HepG2 (cell line): ENCODE data around the gene NGDN. TPM values are rescaled to one million over a fixed set of nuclear protein-coding genes. Genes with fewer than 3 reads are reported as not detected.
A peak's percentile ranks its signal among the peaks of the same experiment; 100 is the strongest.

Experiments used
- BRCA1 ChIP-seq: sonication (generic); formaldehyde crosslinking; IDR thresholded peaks from 2 replicates; pipeline ENCODE4 v1.4.0; 2020; ENCODE audit warnings: missing genetic modification reagents
- CBFB ChIP-seq: sonication (generic); formaldehyde crosslinking; IDR thresholded peaks from 2 replicates; pipeline ENCODE4 v1.4.0; 2020; ENCODE audit warnings: missing genetic modification reagents
- CREM ChIP-seq, 2 experiments: sonication (generic) in 1 of 2; formaldehyde crosslinking in 1 of 2; IDR thresholded peaks; 2 replicates each; pipeline versions ENCODE4 v1.4.0 to v1.6.1; 2016 to 2020; ENCODE audit warnings: antibody characterized with exemption in 1 of 2, mild to moderate bottlenecking in 1 of 2, missing genetic modification reagents in 1 of 2
- EED ChIP-seq: sonication (generic); formaldehyde crosslinking; IDR thresholded peaks from 2 replicates; pipeline ENCODE4 v1.5.0; 2020; ENCODE audit warnings: mild to moderate bottlenecking, missing genetic modification reagents
- ELF4 ChIP-seq: sonication (generic); formaldehyde crosslinking; IDR thresholded peaks from 2 replicates; pipeline ENCODE4 v1.5.0; 2020; ENCODE audit warnings: missing genetic modification reagents, mild to moderate bottlenecking, moderate library complexity, borderline replicate concordance
- FOXP1 ChIP-seq, 2 experiments: fragments of 450-650 bp in 1 of 2; IDR thresholded peaks; 2 replicates each; pipeline ENCODE4 v1.6.1; 2017 to 2018; ENCODE audit warnings: antibody characterized with exemption in 1 of 2
- KDM5A ChIP-seq: fragments of 200-600 bp; sonication (generic); IDR thresholded peaks from 2 replicates; pipeline ENCODE4 v1.7.0; 2018; ENCODE audit warnings: antibody characterized with exemption, mild to moderate bottlenecking, low read length, borderline replicate concordance
- KLF13 ChIP-seq: sonication (generic); formaldehyde crosslinking; IDR thresholded peaks from 2 replicates; pipeline ENCODE4 v1.4.0; 2020; ENCODE audit warnings: mild to moderate bottlenecking, missing genetic modification reagents
- MED1 ChIP-seq: sonication (generic); formaldehyde crosslinking; IDR thresholded peaks from 2 replicates; pipeline ENCODE4 v1.4.0; 2020; ENCODE audit warnings: missing genetic modification reagents
- NCOA5 ChIP-seq: sonication (generic); formaldehyde crosslinking; IDR thresholded peaks from 2 replicates; pipeline ENCODE4 v1.4.0; 2020; ENCODE audit warnings: missing genetic modification reagents
- NFE2L1 ChIP-seq: sonication (generic); formaldehyde crosslinking; IDR thresholded peaks from 2 replicates; pipeline ENCODE4 v1.4.0; 2020; ENCODE audit warnings: missing genetic modification reagents, mild to moderate bottlenecking, borderline replicate concordance
- POLR2AphosphoS2 ChIP-seq: IDR thresholded peaks from 2 replicates; pipeline ENCODE4 v1.6.1; 2011; ENCODE audit warnings: low read depth, low read length, improper control_type of control experiment
- SP2 ChIP-seq: sonication (generic); formaldehyde crosslinking; IDR thresholded peaks from 2 replicates; pipeline ENCODE4 v1.5.1; 2020; ENCODE audit warnings: mild to moderate bottlenecking, missing genetic modification reagents
- ZNF136 ChIP-seq: sonication (generic); formaldehyde crosslinking; IDR thresholded peaks from 2 replicates; pipeline ENCODE4 v1.8.1; 2022; ENCODE audit warnings: low read depth, mild to moderate bottlenecking, moderate library complexity, missing genetic modification reagents
- ZNF225 ChIP-seq: sonication (generic); formaldehyde crosslinking; IDR thresholded peaks from 2 replicates; pipeline ENCODE4 v1.4.0; 2020; ENCODE audit warnings: mild to moderate bottlenecking, missing genetic modification reagents
- ZNF510 ChIP-seq: sonication (generic); formaldehyde crosslinking; IDR thresholded peaks from 2 replicates; pipeline ENCODE4 v1.4.0; 2020; ENCODE audit warnings: low read depth, mild to moderate bottlenecking, missing genetic modification reagents
- ZNF678 ChIP-seq: sonication (generic); formaldehyde crosslinking; IDR thresholded peaks from 2 replicates; pipeline ENCODE4 v1.4.0; 2020; ENCODE audit warnings: mild to moderate bottlenecking, missing genetic modification reagents
- ZNF747 ChIP-seq: sonication (generic); formaldehyde crosslinking; IDR thresholded peaks from 2 replicates; pipeline ENCODE4 v1.8.1; 2023; ENCODE audit warnings: missing genetic modification reagents, mild to moderate bottlenecking, borderline replicate concordance
- ZNF782 ChIP-seq: sonication (generic); formaldehyde crosslinking; IDR thresholded peaks from 2 replicates; pipeline ENCODE4 v1.4.0; 2020; ENCODE audit warnings: missing genetic modification reagents, mild to moderate bottlenecking, borderline replicate concordance
- ZNF816 ChIP-seq: sonication (generic); formaldehyde crosslinking; IDR thresholded peaks from 2 replicates; pipeline ENCODE4 v1.8.0; 2022; ENCODE audit warnings: missing genetic modification reagents, mild to moderate bottlenecking, borderline replicate concordance
- polyA plus RNA-seq, 8 experiments: library from polyadenylated mRNA; depleted of rRNA in 3 of 8; stranded (reverse) in 7 of 8; unstranded in 1 of 8; fragments of >200 nt; fragmentation: Illumina TruSeq in 4 of 8; extraction: Trizol in 4 of 8; gene quantifications; 2 replicates each; pipeline versions ENCODE4 v1.2.1 to v1.2.3, GENCODE V29; 2011 to 2016; ENCODE audit warnings: low read depth in 4 of 8, missing spikeins in 1 of 8, mixed read lengths in 1 of 8; ENCODE audit not compliant: insufficient read depth in 1 of 8
- total RNA-seq, 5 experiments: library from RNA; depleted of rRNA; stranded (reverse); fragments of >200 nt; fragmentation: Illumina TruSeq; extraction: Trizol; gene quantifications; 2 replicates each; pipeline ENCODE4 v1.2.3, GENCODE V29; 2016; ENCODE audit warnings: low read depth in 1 of 5
- TF ChIP-seq, protein P1 (sequence below): sonication (generic); formaldehyde crosslinking; IDR thresholded peaks from 2 replicates; pipeline ENCODE4 v1.9.0; 2022; ENCODE audit warnings: missing genetic modification reagents, mild to moderate bottlenecking, borderline replicate concordance
- TF ChIP-seq, protein P2 (sequence below): IDR thresholded peaks from 2 replicates; pipeline ENCODE4 v1.6.1; 2016
- TF ChIP-seq, protein P3 (sequence below): sonication (generic); formaldehyde crosslinking; IDR thresholded peaks from 2 replicates; pipeline ENCODE4 v1.8.0; 2022; ENCODE audit warnings: missing genetic modification reagents, mild to moderate bottlenecking, inconsistent platforms, borderline replicate concordance

The NGDN gene
- total and polyA plus RNA-seq, 2 of the 13 experiments (the other 11 are each of a cell fraction or from before 2014, with no cell fraction given), result 154 to 216 TPM

DNA sequence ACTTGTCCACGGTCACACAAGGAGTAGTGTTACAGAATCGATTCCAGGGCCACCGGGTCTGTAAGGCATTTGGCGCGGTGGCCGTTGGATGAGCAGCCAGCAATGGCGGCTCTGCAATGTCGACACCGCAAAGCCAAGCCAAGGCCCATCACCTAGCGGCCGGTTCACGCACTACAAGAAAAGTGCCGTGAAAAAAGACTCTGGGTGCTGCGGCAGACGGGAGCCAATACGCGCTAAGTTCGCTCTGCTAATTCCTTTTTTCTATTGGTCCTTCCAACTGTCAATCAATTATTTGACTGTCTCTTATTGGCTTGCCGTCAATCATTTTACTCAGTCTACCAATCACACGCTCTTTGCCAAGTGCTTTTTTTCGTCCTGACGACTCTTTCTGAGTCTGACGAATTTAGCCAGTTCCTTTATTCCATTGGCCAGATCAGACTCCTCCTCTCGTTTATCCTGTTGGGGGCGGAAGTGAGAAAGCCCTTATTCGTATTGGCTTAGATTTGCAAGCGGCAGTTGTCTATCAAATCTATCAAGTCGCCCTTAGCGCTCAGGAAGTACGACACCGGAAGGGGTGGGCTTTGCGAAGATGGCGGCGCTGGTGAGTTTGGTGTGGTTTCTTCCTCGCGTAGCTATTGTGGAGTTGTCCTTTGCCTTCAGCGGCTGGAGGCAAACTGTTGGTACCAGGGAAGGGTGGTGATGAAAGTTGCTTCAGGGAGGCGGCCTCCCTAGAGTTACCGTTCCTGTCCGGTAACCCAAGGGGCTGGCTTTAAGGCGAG, at the start of gene NGDN (continued):
- TF ChIP-seq, protein P1, sequence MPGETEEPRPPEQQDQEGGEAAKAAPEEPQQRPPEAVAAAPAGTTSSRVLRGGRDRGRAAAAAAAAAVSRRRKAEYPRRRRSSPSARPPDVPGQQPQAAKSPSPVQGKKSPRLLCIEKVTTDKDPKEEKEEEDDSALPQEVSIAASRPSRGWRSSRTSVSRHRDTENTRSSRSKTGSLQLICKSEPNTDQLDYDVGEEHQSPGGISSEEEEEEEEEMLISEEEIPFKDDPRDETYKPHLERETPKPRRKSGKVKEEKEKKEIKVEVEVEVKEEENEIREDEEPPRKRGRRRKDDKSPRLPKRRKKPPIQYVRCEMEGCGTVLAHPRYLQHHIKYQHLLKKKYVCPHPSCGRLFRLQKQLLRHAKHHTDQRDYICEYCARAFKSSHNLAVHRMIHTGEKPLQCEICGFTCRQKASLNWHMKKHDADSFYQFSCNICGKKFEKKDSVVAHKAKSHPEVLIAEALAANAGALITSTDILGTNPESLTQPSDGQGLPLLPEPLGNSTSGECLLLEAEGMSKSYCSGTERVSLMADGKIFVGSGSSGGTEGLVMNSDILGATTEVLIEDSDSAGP, result peak; percentile 92
- peak; percentile 96 for TF ChIP-seq ZNF747 (CRISPR knock-in tag)
- peak; percentile 95 for TF ChIP-seq KLF13 (CRISPR knock-in tag)
- TF ChIP-seq NCOA5 (CRISPR knock-in tag), result no peak
- TF ChIP-seq CREM (IDR thresholded peaks at IDR 0.05), result peak; percentile 99
- TF ChIP-seq CREM (CRISPR knock-in tag; IDR thresholded peaks at IDR 0.05), result peak; percentile 82; the same call in 1 of the 2 replicates
- peak; percentile 85; the same call in 1 of the 2 replicates for TF ChIP-seq BRCA1 (CRISPR knock-in tag)
- peak; percentile 88; the same call in 1 of the 2 replicates for TF ChIP-seq ZNF678 (CRISPR knock-in tag)
- peak; percentile 95 for TF ChIP-seq ZNF225 (CRISPR knock-in tag)
- TF ChIP-seq SP2 (CRISPR knock-in tag), result peak; percentile 98
- peak; percentile 97 for TF ChIP-seq ZNF782 (CRISPR knock-in tag)
- peak; percentile 97; the same call in 1 of the 2 replicates for TF ChIP-seq ELF4
- TF ChIP-seq ZNF136 (CRISPR knock-in tag), result peak; percentile 81; the same call in 1 of the 2 replicates
- no peak for TF ChIP-seq POLR2AphosphoS2
- TF ChIP-seq, protein P2, sequence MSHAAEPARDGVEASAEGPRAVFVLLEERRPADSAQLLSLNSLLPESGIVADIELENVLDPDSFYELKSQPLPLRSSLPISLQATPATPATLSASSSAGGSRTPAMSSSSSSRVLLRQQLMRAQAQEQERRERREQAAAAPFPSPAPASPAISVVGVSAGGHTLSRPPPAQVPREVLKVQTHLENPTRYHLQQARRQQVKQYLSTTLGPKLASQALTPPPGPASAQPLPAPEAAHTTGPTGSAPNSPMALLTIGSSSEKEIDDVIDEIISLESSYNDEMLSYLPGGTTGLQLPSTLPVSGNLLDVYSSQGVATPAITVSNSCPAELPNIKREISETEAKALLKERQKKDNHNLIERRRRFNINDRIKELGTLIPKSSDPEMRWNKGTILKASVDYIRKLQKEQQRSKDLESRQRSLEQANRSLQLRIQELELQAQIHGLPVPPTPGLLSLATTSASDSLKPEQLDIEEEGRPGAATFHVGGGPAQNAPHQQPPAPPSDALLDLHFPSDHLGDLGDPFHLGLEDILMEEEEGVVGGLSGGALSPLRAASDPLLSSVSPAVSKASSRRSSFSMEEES, result peak; percentile 61; the same call in 1 of the 2 replicates
- peak; percentile 100 for TF ChIP-seq EED (CRISPR knock-in tag)
- TF ChIP-seq FOXP1 (IDR thresholded peaks at IDR 0.05), result no peak
- TF ChIP-seq FOXP1 (CRISPR knock-in tag; IDR thresholded peaks at IDR 0.05), result 0 out of 2 replicates have a peak, but pooled peaks have one; percentile 7
- TF ChIP-seq MED1 (CRISPR knock-in tag), result peak; percentile 8; the same call in 1 of the 2 replicates
- peak; percentile 100 for TF ChIP-seq KDM5A
- TF ChIP-seq ZNF816 (CRISPR knock-in tag), result 0 out of 2 replicates have a peak, but pooled peaks have one; percentile 58
- TF ChIP-seq, protein P3, sequence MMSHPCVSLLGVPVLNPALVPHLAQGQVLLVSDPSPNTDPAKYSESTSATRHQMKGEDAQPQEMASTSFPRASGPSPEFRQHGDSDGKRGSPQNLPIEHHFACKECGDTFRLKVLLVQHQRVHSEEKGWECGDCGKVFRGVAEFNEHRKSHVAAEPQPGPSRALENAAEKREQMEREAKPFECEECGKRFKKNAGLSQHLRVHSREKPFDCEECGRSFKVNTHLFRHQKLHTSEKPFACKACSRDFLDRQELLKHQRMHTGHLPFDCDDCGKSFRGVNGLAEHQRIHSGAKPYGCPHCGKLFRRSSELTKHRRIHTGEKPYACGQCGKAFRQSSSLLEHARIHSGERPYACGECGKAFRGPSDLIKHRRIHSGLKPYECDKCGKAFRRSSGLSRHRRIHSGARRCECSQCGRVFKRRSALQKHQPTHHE (CRISPR knock-in tag), result peak; percentile 60; the same call in 1 of the 2 replicates
- peak; percentile 97 for TF ChIP-seq ZNF510 (CRISPR knock-in tag)
- TF ChIP-seq CBFB (CRISPR knock-in tag), result peak; percentile 91
- peak; percentile 81; the same call in 1 of the 2 replicates for TF ChIP-seq NFE2L1
